T-helper 22 cell (primary cell): ENCODE data around the gene ELAVL3.
"Not testable (repeated sequence)": the region's sequence is repeated elsewhere in the genome, so short reads cannot be mapped to it uniquely, and the experiment has no call there.

Experiments used
- DNase-seq: peaks from one replicate; pipeline ENCODE4 v3.0.0-alpha.2; 2020; ENCODE audit warnings: low read depth

The ELAVL3 gene

GRCh38 chr19:11486661-11487503 lies 6.0 kb upstream of the ELAVL3 start:
- no peak for DNase-seq

GRCh38 chr19:11485245-11485837 lies 4.5 kb upstream of the ELAVL3 start:
- no peak for DNase-seq

- DNase-seq: no peak
These were observed 2.7 kb upstream of the ELAVL3 start for GRCh38 chr19:11483366-11484111.

DNA sequence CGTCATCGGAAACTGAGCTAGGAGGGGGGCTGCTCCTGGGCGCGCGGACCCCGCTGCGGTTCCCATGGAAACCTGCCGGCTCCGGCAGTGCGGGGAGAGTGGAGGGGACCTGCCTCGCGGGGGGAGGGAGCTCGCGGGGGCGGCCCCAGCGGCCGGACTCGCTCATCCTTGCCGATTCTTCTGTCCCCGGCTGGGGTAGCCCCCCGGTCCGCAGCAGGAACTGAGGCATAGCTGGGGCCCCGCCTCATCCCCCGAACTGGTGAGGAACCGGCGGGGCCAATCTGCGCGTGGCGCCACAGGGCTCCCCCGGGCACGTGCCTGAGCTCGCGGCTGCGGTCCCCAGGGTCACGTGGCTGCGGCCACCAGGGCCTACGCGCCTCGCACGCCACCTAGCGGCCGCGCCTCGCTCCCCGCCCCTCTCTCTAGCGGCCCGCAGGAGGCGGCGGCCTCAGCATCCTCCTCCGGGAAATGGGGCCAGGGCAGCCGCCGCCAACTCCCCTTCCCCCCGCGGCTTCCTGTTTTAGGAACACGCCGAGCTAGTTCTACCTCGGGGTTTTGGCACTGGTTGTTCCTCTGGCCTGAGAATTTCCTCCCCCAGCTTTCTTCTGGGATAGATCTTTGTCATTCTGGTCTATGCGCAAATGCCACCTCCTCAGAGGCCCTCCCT lies 1.7 kb upstream of the ELAVL3 start:
- DNase-seq: peak; percentile 76

DNA sequence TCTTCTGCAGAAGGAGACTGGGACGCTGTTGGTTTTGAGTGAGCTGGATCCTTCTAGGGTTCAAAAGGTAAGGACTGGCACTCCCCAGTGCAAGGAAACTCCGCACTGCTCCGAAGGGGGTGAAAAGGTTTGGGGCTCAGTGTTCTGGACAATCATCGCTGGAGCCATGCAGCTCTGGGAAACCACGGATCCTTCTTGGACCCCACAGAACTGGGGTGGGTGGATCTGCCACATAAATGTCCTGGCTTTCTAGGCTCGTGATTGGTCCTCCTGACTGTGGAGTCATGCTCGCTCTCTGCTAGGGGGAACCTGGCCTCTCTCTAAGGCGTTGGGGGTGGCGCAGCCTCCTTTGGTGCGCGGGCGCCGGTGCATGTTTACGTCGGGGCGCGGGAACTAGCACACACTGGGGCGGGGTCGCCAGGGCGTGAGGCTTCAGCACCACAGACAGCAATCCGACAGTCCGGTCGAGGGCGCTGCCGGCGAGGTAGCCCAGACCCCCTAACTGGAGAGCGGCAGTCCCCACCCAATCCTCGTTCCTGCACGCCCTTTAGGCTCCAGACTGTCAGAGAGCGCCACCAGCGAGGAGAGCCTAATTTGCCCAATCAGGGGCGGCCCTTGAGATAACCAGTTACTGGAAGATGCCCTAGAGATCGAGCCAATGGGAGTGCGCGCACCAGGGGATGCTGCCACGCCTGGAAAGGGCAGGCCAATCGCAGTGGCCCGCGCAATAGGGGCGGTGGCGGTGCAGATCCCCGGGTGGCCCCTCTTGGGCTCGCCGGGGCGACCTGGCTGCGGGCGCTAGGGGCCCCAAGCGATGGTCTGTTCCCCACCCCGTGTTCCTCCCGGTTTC lies 913 bp upstream of the ELAVL3 start:
- DNase-seq: peak; percentile 44

DNA sequence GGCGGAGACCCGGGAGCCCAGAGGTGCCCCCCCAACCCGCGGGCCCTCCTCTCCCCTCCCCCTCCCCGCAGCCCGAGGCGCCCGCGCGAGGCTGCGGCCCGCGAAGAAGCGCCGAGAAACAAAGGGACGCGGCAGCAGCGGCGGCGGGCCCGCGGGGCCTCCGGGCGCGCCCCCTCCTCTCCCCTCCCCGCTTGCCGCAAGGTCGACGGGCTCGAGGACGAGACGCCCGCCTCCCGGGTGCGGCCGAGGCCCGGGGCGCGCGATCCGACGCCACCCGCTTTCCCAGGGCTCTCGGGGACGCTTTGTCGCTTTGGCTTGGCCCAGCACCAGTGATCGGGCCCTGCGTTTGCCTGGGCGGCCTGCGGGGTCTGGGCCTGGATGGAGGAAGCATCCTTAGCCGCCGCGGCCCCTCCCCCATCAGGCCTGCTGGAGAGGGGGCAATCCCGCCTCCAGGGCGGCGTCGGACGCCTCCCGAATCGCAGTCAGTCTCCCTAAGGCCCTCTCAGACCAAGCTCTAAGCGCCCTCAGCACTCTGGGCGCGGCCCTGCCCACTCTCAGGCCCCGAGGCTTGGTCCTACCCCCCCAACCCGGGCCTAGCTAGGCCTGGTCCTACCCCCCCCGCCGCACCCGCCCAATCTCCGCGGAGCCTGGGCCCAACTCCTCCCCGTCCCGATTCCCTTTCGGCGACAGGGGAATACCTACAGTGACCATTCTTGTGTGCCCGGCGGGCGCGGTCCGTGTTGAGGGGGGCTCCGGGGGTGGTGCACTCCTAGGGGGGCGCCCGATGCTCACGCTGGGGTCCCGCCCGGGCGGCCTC lies 740 bp downstream of the ELAVL3 start:
- DNase-seq: no peak

- no peak for DNase-seq
These were observed 1.6 kb downstream of the ELAVL3 start for GRCh38 chr19:11479090-11479897.

GRCh38 chr19:11478167-11479089 lies 2.4 kb downstream of the ELAVL3 start:
- DNase-seq: no peak

DNA sequence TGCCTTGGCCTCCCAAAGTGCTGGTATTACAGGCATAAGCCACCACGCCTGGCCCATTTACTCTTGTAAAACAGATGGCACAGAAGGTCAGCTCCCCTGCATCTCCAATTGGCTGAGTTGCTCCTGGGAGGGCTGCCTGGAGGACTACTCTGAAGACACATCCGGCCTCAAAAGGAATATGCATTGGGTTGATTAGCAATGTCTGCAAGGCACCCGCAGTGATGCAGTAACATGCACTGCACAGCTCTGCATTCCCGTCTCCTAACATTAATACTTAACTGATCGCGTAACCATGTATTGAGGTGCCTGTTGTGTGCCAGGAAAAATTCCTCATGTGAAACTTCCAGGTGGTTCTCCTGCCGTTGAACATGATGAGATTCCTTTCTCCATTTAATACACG lies 5.0 kb downstream of the ELAVL3 start:
- no peak for DNase-seq

DNA sequence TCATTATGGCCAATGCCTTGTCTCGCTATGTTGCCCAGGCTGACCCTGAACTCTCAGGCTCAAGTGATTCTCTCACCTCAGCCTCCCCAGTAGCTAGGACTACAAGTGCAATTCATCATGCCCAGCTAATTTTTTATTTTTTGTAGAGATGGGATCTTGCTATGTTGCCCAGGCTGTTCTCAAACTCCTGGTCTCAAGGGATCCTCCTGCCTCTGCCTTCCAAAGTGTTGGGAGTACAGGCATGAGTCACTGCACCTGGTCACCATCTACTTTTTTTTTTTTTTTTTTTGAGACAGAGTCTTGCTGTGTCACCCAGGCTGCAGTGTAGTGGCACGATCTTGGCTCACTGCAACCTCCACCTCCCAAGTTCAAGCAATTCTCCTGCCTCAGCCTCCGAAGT lies 5.5 kb downstream of the ELAVL3 start:
- DNase-seq: not testable (repeated sequence)

DNA sequence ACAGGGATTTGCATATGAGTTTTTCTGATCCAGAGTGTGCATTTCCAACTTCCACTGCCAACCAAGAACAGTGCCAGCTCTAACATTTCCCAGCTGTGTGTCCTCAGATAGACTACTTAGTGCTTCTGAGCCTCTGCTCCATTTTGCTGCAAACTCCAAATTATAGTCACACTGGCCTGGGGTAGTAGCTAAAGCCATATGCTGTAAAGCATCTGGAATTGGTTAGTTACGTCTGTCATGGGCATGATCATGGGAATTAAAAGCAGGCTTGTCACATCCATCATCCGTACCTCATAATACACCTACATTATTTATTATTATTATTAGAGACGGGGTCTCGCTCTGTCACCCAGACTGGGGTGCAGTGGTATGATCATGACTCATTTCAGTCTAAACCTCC lies 7.1 kb downstream of the ELAVL3 start:
- no peak for DNase-seq

GRCh38 chr19:11468266-11468845 lies 12.5 kb downstream of the ELAVL3 start:
- not testable (repeated sequence) for DNase-seq

DNA sequence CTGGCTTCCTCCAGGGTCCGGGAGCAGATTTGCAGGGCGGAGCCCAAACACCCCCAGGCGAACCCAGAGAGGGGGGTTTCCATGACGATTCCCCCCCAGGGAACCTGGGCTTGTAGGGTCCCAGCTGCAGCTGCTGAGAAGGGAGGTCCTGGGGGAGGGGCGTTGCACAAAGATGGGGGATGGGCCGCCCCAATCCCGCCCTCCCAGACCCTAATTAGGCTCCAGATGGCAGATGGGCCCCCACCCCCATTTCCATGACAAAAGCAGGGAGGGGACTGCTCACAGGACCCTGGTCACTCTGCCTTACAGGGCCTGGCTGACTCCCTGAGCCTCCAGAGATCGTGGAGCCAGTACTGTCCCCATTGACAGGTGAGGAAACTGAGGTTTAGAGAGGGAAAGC lies 15.2 kb downstream of the ELAVL3 start:
- DNase-seq: no peak

DNA sequence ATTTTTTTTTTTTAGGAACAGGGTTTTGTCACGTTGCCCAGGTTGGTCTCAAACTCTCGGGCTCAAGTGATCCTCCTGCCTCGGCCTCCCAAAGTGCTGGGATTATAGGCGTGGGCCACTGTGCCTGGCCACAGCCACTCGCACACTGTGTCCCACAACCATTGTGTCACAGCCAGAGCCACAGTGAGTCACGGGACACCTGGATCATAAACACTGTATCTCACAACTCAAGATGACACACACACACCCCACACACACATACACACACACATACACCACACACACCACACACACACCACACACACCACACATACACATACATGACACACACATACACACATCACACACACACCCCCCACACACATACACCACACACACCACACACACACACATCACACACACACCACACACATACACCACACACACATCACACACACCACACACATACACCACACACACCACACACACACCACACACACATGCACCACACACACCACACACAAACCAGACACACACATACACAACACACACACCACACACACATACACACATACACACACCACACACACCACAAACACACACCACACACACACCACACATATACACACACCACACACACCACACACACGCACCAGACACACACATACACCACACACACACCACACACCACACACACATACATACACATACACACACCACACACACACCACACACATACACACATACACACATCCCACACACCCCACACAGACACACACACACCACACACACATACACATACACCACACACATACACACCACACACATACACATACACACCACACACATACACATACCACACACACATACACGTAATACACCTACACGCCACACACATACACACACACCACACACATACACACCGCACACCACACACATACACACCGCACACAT lies 16.2 kb downstream of the ELAVL3 start:
- DNase-seq: no peak

- no peak for DNase-seq
These were observed 17.5 kb downstream of the ELAVL3 start for GRCh38 chr19:11463391-11463790.

GRCh38 chr19:11461453-11461852 lies 19.4 kb downstream of the ELAVL3 start:
- no peak for DNase-seq

DNA sequence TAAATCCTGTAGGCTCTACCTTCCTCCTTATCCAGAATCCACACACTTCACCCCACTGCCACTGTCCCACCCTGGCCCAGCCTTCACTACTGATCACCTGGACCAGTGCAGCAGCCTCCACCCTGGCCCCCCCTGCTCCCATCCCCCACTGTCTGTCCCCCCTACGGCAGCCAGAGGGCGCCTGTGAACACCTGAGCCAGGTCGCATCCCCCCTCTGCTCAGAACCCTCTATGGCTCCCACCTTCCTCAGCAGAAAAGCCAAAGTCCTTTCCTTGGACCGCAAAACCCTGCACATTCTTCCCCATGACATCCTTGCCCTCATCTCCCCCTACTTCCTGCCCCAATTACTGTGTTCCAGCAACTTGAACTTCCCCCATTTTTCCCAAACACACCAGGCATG lies 20.6 kb downstream of the ELAVL3 start:
- no peak for DNase-seq
